HepG2 (cell line): ENCODE measurements around the gene RERE. TPM values are rescaled to one million over a fixed set of nuclear protein-coding genes. Genes with fewer than 3 reads are reported as not detected.
A peak's percentile ranks its signal among the peaks of the same experiment; 100 is the strongest.

Experiments
- ARID2 ChIP-seq: sonication (generic); formaldehyde crosslinking; IDR thresholded peaks from 2 replicates; pipeline ENCODE4 v1.8.1; 2022; ENCODE audit warnings: mild to moderate bottlenecking, missing genetic modification reagents, borderline replicate concordance
- ATM ChIP-seq: fragments of 450-650 bp; IDR thresholded peaks from 2 replicates; pipeline ENCODE4 v1.7.1; 2017; ENCODE audit warnings: mild to moderate bottlenecking, borderline replicate concordance
- CBX5 ChIP-seq: sonication (generic); formaldehyde crosslinking; IDR thresholded peaks from 2 replicates; pipeline ENCODE4 v1.4.0; 2020; ENCODE audit warnings: missing genetic modification reagents, borderline replicate concordance
- EZH2 ChIP-seq: conservative IDR thresholded peaks from 2 replicates; pipeline ENCODE4 v1.6.1; 2012; ENCODE audit warnings: mild to moderate bottlenecking, low read depth, low read length, moderate library complexity
- FOXK2 ChIP-seq: fragments of 450-650 bp; IDR thresholded peaks from 2 replicates; pipeline ENCODE4 v1.6.1; 2016
- FOXP1 ChIP-seq, 2 experiments: fragments of 450-650 bp in 1 of 2; IDR thresholded peaks; 2 replicates each; pipeline ENCODE4 v1.6.1; 2017 to 2018; ENCODE audit warnings: antibody characterized with exemption in 1 of 2
- ISX ChIP-seq: sonication (generic); formaldehyde crosslinking; conservative IDR thresholded peaks from 2 replicates; pipeline ENCODE4 v1.5.0; 2020; ENCODE audit warnings: missing genetic modification reagents
- MED8 ChIP-seq: sonication (generic); formaldehyde crosslinking; IDR thresholded peaks from 2 replicates; pipeline ENCODE4 v1.8.1; 2023; ENCODE audit warnings: mild to moderate bottlenecking, missing genetic modification reagents; ENCODE audit not compliant: insufficient replicate concordance
- MTA3 ChIP-seq: sonication (generic); formaldehyde crosslinking; IDR thresholded peaks from 2 replicates; pipeline ENCODE4 v1.4.0; 2020; ENCODE audit warnings: missing genetic modification reagents
- MZF1 ChIP-seq: sonication (generic); formaldehyde crosslinking; IDR thresholded peaks from 2 replicates; pipeline ENCODE4 v1.8.1; 2023; ENCODE audit warnings: mild to moderate bottlenecking, missing genetic modification reagents, borderline replicate concordance
- RFXAP ChIP-seq: sonication (generic); formaldehyde crosslinking; IDR thresholded peaks from 2 replicates; pipeline ENCODE4 v1.4.0; 2020; ENCODE audit warnings: missing genetic modification reagents, borderline replicate concordance
- TOPORS ChIP-seq: sonication (generic); formaldehyde crosslinking; IDR thresholded peaks from 2 replicates; pipeline ENCODE4 v1.8.0; 2023; ENCODE audit warnings: mild to moderate bottlenecking, missing genetic modification reagents
- U2AF1 ChIP-seq: fragments of 200-400 bp; formaldehyde crosslinking; optimal IDR thresholded peaks from 2 replicates; pipeline ENCODE3; 2017; ENCODE audit warnings: mild to moderate bottlenecking, low read depth, low read length
- ZNF260 ChIP-seq: sonication (generic); formaldehyde crosslinking; IDR thresholded peaks from 2 replicates; pipeline ENCODE4 v1.4.0; 2020; ENCODE audit warnings: missing genetic modification reagents, low read depth, mild to moderate bottlenecking, borderline replicate concordance
- ZNF263 ChIP-seq: sonication (generic); formaldehyde crosslinking; IDR thresholded peaks from 2 replicates; pipeline ENCODE4 v1.4.0; 2020; ENCODE audit warnings: missing genetic modification reagents
- ZNF30 ChIP-seq: sonication (generic); formaldehyde crosslinking; IDR thresholded peaks from 2 replicates; pipeline ENCODE4 v1.5.0; 2020; ENCODE audit warnings: mild to moderate bottlenecking, missing genetic modification reagents
- ZNF850 ChIP-seq: sonication (generic); formaldehyde crosslinking; conservative IDR thresholded peaks from 2 replicates; pipeline ENCODE4 v1.9.0; 2021; ENCODE audit warnings: mild to moderate bottlenecking, missing genetic modification reagents
- polyA plus RNA-seq, 8 experiments: library from polyadenylated mRNA; depleted of rRNA in 3 of 8; stranded (reverse) in 7 of 8; unstranded in 1 of 8; fragments of >200 nt; fragmentation: Illumina TruSeq in 4 of 8; extraction: Trizol in 4 of 8; gene quantifications; 2 replicates each; pipeline versions ENCODE4 v1.2.1 to v1.2.3, GENCODE V29; 2011 to 2016; ENCODE audit warnings: low read depth in 4 of 8, missing spikeins in 1 of 8, mixed read lengths in 1 of 8; ENCODE audit not compliant: insufficient read depth in 1 of 8
- total RNA-seq, 5 experiments: library from RNA; depleted of rRNA; stranded (reverse); fragments of >200 nt; fragmentation: Illumina TruSeq; extraction: Trizol; gene quantifications; 2 replicates each; pipeline ENCODE4 v1.2.3, GENCODE V29; 2016; ENCODE audit warnings: low read depth in 1 of 5
- TF ChIP-seq, protein P1 (sequence below): sonication (generic); formaldehyde crosslinking; IDR thresholded peaks from 2 replicates; pipeline ENCODE4 v1.4.0; 2020; ENCODE audit warnings: missing genetic modification reagents
- TF ChIP-seq, protein P2 (sequence below): sonication (generic); formaldehyde crosslinking; IDR thresholded peaks from 2 replicates; pipeline ENCODE4 v1.5.1; 2020; ENCODE audit warnings: missing genetic modification reagents, mild to moderate bottlenecking, borderline replicate concordance
- TF ChIP-seq, protein P3 (sequence below): IDR thresholded peaks from 2 replicates; pipeline ENCODE4 v1.6.1; 2016; ENCODE audit warnings: missing biosample characterization, missing genetic modification reagents, low read depth
- TF ChIP-seq, protein P4 (sequence below): IDR thresholded peaks from 2 replicates; pipeline ENCODE4 v1.6.1; 2012; ENCODE audit warnings: inconsistent platforms
- TF ChIP-seq, protein P5 (sequence below): sonication (generic); formaldehyde crosslinking; IDR thresholded peaks from 2 replicates; pipeline ENCODE4 v1.5.1; 2020; ENCODE audit warnings: missing genetic modification reagents, mild to moderate bottlenecking, borderline replicate concordance

The RERE gene
- total and polyA plus RNA-seq, 2 of the 13 experiments (the other 11 are each of a cell fraction or from before 2014, with no cell fraction given) = 18.3 to 21.9 TPM

DNA sequence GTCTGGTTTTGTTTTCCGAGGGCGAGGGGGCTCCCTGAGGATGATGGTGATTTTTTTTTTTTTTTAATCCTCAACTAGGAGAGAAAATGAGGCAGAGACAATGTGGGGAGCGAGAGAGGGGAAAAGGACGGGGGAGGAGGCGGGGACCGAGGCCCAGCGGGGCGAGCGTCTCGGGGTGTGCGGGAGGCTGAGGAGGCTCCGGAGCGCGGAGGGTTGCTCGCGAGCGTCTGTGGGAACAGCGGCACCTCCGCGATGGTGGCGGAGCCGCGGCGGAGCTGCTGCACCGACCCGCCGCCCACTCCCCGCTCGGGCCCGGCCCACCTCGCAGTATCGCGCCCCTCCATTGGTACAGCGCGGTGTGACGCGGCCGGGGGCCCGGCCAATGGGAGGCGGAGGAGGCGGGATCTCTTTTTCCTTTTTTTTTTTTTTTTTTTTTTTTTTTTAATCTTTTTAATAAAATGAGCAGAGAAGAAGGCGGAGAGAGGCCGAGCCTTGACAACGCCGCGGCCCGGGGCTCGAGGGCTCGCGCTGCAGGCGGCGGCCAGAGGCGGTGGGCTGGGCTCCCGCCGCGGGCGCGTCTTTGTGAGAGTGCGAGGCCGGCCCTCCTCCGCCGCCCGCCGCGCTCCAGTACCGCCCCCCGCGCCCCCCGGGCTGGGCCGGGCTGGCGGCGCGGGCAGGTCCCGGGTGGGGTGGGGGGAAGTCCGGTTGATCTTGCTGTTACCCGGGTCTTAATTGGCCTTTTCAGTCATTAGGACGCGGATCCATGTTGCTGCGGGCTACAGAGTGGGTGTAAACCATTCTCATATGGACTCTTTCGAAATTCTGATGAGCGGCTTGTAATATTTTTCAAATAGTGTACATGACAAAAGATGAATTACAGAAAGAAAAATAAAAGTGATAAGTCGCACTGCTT is at the start of gene RERE (continued):
- TF ChIP-seq, protein P1, sequence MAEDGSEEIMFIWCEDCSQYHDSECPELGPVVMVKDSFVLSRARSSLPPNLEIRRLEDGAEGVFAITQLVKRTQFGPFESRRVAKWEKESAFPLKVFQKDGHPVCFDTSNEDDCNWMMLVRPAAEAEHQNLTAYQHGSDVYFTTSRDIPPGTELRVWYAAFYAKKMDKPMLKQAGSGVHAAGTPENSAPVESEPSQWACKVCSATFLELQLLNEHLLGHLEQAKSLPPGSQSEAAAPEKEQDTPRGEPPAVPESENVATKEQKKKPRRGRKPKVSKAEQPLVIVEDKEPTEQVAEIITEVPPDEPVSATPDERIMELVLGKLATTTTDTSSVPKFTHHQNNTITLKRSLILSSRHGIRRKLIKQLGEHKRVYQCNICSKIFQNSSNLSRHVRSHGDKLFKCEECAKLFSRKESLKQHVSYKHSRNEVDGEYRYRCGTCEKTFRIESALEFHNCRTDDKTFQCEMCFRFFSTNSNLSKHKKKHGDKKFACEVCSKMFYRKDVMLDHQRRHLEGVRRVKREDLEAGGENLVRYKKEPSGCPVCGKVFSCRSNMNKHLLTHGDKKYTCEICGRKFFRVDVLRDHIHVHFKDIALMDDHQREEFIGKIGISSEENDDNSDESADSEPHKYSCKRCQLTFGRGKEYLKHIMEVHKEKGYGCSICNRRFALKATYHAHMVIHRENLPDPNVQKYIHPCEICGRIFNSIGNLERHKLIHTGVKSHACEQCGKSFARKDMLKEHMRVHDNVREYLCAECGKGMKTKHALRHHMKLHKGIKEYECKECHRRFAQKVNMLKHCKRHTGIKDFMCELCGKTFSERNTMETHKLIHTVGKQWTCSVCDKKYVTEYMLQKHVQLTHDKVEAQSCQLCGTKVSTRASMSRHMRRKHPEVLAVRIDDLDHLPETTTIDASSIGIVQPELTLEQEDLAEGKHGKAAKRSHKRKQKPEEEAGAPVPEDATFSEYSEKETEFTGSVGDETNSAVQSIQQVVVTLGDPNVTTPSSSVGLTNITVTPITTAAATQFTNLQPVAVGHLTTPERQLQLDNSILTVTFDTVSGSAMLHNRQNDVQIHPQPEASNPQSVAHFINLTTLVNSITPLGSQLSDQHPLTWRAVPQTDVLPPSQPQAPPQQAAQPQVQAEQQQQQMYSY = no peak
- TF ChIP-seq, protein P2, sequence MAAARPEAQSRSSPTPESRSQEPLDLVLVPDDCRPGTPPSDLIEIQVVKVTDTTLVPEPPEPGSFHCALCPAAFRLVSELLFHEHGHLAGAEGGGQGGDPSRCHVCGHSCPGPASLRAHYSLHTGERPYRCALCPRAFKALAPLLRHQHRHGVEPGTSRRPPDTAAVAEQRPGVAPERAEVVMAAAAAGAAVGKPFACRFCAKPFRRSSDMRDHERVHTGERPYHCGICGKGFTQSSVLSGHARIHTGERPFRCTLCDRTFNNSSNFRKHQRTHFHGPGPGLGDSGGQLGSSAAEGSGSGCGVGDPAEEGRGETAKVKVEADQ = peak; percentile 4; the same call in 1 of the 2 replicates
- TF ChIP-seq MTA3 (CRISPR knock-in tag) (no peak), ISX (CRISPR knock-in tag) (no peak), ZNF30 (CRISPR knock-in tag) (no peak), FOXP1 (IDR thresholded peaks at IDR 0.05) (no peak), FOXP1 (CRISPR knock-in tag; IDR thresholded peaks at IDR 0.05) (no peak), FOXK2 (no peak), ZNF850 (CRISPR knock-in tag) (no peak), ATM (no peak), ARID2 (CRISPR knock-in tag) (no peak), MZF1 (no peak), CBX5 (CRISPR knock-in tag) (no peak), ZNF263 (no peak), EZH2 (no peak), TOPORS (no peak), ZNF260 (no peak), RFXAP (CRISPR knock-in tag) (peak; percentile 26; the same call in 1 of the 2 replicates), MED8 (no peak), U2AF1 (no peak)
- TF ChIP-seq, protein P3, sequence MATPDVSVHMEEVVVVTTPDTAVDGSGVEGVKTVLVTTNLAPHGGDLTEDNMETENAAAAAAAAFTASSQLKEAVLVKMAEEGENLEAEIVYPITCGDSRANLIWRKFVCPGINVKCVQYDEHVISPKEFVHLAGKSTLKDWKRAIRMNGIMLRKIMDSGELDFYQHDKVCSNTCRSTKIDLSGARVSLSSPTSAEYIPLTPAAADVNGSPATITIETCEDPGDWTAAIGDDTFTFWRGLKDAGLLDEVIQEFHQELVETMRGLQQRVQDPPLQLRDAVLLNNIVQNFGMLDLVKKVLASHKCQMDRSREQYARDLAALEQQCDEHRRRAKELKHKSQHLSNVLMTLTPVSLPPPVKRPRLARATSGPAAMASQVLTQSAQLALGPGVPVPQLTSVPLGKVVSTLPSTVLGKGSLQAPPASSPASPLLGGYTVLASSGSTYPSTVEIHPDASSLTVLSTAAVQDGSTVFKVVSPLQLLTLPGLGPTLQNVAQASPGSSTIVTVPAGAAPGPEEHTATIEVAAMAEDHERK (CRISPR knock-in tag) = no peak
- TF ChIP-seq, protein P4, sequence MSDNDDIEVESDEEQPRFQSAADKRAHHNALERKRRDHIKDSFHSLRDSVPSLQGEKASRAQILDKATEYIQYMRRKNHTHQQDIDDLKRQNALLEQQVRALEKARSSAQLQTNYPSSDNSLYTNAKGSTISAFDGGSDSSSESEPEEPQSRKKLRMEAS = peak; percentile 58
- TF ChIP-seq, protein P5, sequence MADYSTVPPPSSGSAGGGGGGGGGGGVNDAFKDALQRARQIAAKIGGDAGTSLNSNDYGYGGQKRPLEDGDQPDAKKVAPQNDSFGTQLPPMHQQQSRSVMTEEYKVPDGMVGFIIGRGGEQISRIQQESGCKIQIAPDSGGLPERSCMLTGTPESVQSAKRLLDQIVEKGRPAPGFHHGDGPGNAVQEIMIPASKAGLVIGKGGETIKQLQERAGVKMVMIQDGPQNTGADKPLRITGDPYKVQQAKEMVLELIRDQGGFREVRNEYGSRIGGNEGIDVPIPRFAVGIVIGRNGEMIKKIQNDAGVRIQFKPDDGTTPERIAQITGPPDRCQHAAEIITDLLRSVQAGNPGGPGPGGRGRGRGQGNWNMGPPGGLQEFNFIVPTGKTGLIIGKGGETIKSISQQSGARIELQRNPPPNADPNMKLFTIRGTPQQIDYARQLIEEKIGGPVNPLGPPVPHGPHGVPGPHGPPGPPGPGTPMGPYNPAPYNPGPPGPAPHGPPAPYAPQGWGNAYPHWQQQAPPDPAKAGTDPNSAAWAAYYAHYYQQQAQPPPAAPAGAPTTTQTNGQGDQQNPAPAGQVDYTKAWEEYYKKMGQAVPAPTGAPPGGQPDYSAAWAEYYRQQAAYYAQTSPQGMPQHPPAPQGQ (CRISPR knock-in tag) = no peak
